Neural progenitor cell (in vitro differentiated cells): ENCODE data around the gene GLIPR2. TPM values are rescaled to one million over a fixed set of nuclear protein-coding genes. Genes with fewer than 3 reads are reported as not detected.

Experiments
- DNase-seq: peaks from one replicate; pipeline ENCODE4 v3.0.0-alpha.2; 2016; ENCODE audit warnings: low spot score
- H2AFZ ChIP-seq: fragments of 200-600 bp; sonication (generic); replicated peaks from 2 replicates; pipeline ENCODE4 v1.6.1; 2016; ENCODE audit warnings: antibody characterized with exemption
- H3F3A ChIP-seq: fragments of 200-600 bp; sonication (generic); 2 replicates; pipeline ENCODE4 v1.6.1; 2016; ENCODE audit warnings: antibody characterized with exemption, low read depth
- H3K27ac ChIP-seq: fragments of 200-600 bp; sonication (generic); 2 replicates; pipeline ENCODE4 v1.5.1; 2016; ENCODE audit warnings: mild to moderate bottlenecking
- H3K27me3 ChIP-seq: fragments of 200-600 bp; sonication (generic); 2 replicates; pipeline ENCODE4 v1.6.1; 2016; ENCODE audit warnings: mild to moderate bottlenecking, moderate library complexity
- H3K36me3 ChIP-seq: fragments of 200-600 bp; sonication (generic); 2 replicates; pipeline ENCODE4 v1.5.1; 2016
- H3K4me1 ChIP-seq: fragments of 200-600 bp; sonication (generic); 2 replicates; pipeline ENCODE4 v1.6.1; 2016; ENCODE audit warnings: mixed run types
- H3K4me2 ChIP-seq: fragments of 200-600 bp; sonication (generic); 2 replicates; pipeline ENCODE4 v1.6.1; 2016
- H3K4me3 ChIP-seq: fragments of 200-600 bp; sonication (generic); 2 replicates; pipeline ENCODE4 v1.5.1; 2016
- H3K79me2 ChIP-seq: fragments of 200-600 bp; sonication (generic); 2 replicates; pipeline ENCODE4 v1.6.1; 2016; ENCODE audit warnings: low read depth
- H3K9ac ChIP-seq: fragments of 200-600 bp; sonication (generic); 2 replicates; pipeline ENCODE4 v1.6.1; 2016
- H3K9me3 ChIP-seq: fragments of 200-600 bp; sonication (generic); 2 replicates; pipeline ENCODE4 v1.5.1; 2016; ENCODE audit warnings: low read depth
- H4K20me1 ChIP-seq: fragments of 200-600 bp; sonication (generic); 2 replicates; pipeline ENCODE4 v1.6.1; 2016; ENCODE audit warnings: low read depth
- H3K27ac Mint-ChIP-seq: 3 replicates; pipeline ENCODE4 v1.8.0; 2021; ENCODE audit warnings: mixed read lengths
- H3K27me3 Mint-ChIP-seq: 2 replicates; pipeline ENCODE4 v1.8.0; 2022; ENCODE audit warnings: low read depth, mild to moderate bottlenecking, inconsistent platforms, moderate library complexity, mixed read lengths; ENCODE audit not compliant: insufficient read depth
- H3K36me3 Mint-ChIP-seq: 3 replicates; pipeline ENCODE4 v1.8.0; 2021; ENCODE audit warnings: mixed read lengths
- H3K4me1 Mint-ChIP-seq: 3 replicates; pipeline ENCODE4 v1.8.0; 2021; ENCODE audit warnings: mixed read lengths
- H3K4me3 Mint-ChIP-seq: 3 replicates; pipeline ENCODE4 v1.8.0; 2021; ENCODE audit warnings: mild to moderate bottlenecking, moderate library complexity, mixed read lengths
- H3K9me3 Mint-ChIP-seq: 3 replicates; pipeline ENCODE4 v1.8.0; 2020; ENCODE audit warnings: mixed read lengths
- CTCF ChIP-seq: fragments of 200-600 bp; sonication (generic); IDR thresholded peaks from 2 replicates; pipeline ENCODE4 v1.5.1; 2017; ENCODE audit warnings: antibody characterized with exemption, mild to moderate bottlenecking
- EZH2 ChIP-seq: fragments of 200-600 bp; sonication (generic); IDR thresholded peaks from 2 replicates; pipeline ENCODE4 v1.6.1; 2017; ENCODE audit warnings: antibody characterized with exemption, mild to moderate bottlenecking, moderate library complexity
- EZH2phosphoT487 ChIP-seq: fragments of 200-600 bp; sonication (generic); IDR thresholded peaks from 2 replicates; pipeline ENCODE4 v1.6.1; 2017; ENCODE audit warnings: antibody characterized with exemption
- total RNA-seq: library from RNA; depleted of rRNA; stranded (reverse); fragments of >200 nt; gene quantifications from 2 replicates; pipeline ENCODE4 v1.2.3, GENCODE V29; 2015; ENCODE audit warnings: low replicate concordance

The GLIPR2 gene
- total RNA-seq, 1 donor from 2014 or later: 12.4 TPM

- DNase-seq: peak; percentile 56
- TF ChIP-seq CTCF (peak; percentile 42), EZH2phosphoT487 (no peak), EZH2 (no peak)
- peaks cover 15% of the 10 kb centered on the region for H3K4me1 Mint-ChIP-seq
- Histone ChIP-seq H3K4me3 (no peak overlapping the region), H3K27me3 (peaks cover 28% of the 10 kb centered on the region), H3K4me1 (peaks cover 9% of the 10 kb centered on the region), H3K4me2 (no peak overlapping the region), H3F3A (peaks cover 9% of the 10 kb centered on the region), H4K20me1 (no peaks in the 10 kb centered on the region), H3K27ac (no peak overlapping the region), H3K9me3 (no peaks in the 10 kb centered on the region), H2AFZ (no peak overlapping the region), H3K36me3 (no peaks in the 10 kb centered on the region), H3K9ac (no peak overlapping the region), H3K79me2 (no peaks in the 10 kb centered on the region)
- H3K27ac Mint-ChIP-seq: no peak overlapping the region
- H3K36me3 Mint-ChIP-seq: peaks cover 5% of the 10 kb centered on the region
- H3K9me3 Mint-ChIP-seq: peaks cover 11% of the 10 kb centered on the region
- no peak overlapping the region for H3K4me3 Mint-ChIP-seq
- H3K27me3 Mint-ChIP-seq: peaks cover 27% of the 10 kb centered on the region
Observed at GRCh38 chr9:36141288-36141687, 4.8 kb downstream of the GLIPR2 start.

GRCh38 chr9:36141761-36142160, 5.2 kb downstream of the GLIPR2 start:
- H2AFZ ChIP-seq: no peak overlapping the region
- no peak overlapping the region for H3K27ac ChIP-seq
- Mint-ChIP-seq H3K36me3 (peaks cover 7% of the 10 kb centered on the region), H3K4me1 (peaks cover 15% of the 10 kb centered on the region), H3K4me3 (no peak overlapping the region), H3K27me3 (peaks cover 27% of the 10 kb centered on the region), H3K27ac (no peak overlapping the region), H3K9me3 (peaks cover 12% of the 10 kb centered on the region)
- H3F3A ChIP-seq: peaks cover 9% of the 10 kb centered on the region
- H3K9ac ChIP-seq: no peak overlapping the region
- H3K79me2 ChIP-seq: no peaks in the 10 kb centered on the region
- H3K4me3 ChIP-seq: no peak overlapping the region
- no peak for TF ChIP-seq EZH2
- no peak for TF ChIP-seq CTCF
- TF ChIP-seq EZH2phosphoT487: no peak
- H3K4me1 ChIP-seq: peaks cover 9% of the 10 kb centered on the region
- H3K27me3 ChIP-seq: peaks cover 23% of the 10 kb centered on the region
- no peak overlapping the region for H3K4me2 ChIP-seq
- H3K9me3 ChIP-seq: no peaks in the 10 kb centered on the region
- no peaks in the 10 kb centered on the region for H4K20me1 ChIP-seq
- H3K36me3 ChIP-seq: no peaks in the 10 kb centered on the region
- DNase-seq: no peak

DNA sequence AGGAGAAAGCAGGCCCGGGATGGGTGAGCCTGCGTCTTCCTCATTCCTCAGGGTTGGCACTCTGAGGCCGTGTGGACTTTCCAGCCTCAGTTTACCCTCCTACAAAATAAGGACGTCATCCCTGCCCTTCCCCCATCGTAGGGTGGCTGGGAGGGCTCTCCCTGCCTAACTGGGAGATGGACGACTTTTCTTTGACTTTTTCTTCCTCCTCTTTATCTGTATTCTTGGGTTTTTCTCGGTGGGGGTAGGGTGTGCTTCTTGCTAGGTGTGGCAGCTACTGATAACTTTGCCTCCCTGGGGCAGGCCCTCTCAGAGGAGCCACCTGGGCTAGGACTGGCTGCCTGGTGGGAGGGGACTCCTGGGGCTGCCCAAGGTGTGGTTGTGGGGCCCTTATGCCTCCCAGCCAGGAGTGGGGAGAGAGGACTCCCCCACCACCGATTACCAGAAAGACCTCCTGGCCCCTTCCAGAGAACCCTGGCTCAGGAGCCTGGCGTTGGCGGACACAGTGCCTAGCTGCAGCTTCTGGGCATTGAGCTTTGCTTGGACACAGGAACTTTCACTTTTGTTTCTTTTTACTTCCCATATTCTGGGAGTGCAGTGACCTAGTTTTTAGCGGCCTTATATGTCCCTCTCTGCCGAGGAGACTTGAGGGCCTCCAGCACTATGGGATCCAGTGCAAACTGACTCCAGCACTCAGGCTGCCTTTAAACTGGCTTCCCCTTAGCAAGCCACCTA, 6.1 kb downstream of the GLIPR2 start:
- H3K4me3 Mint-ChIP-seq: no peak overlapping the region
- H3K27ac Mint-ChIP-seq: no peak overlapping the region
- peaks cover 9% of the 10 kb centered on the region for H3K9me3 Mint-ChIP-seq
- Histone ChIP-seq H3K27ac (no peak overlapping the region), H2AFZ (no peak overlapping the region), H3K4me2 (no peak overlapping the region), H4K20me1 (no peaks in the 10 kb centered on the region), H3K27me3 (peaks cover 14% of the 10 kb centered on the region), H3K36me3 (no peaks in the 10 kb centered on the region), H3K9me3 (no peaks in the 10 kb centered on the region), H3K4me1 (peaks cover 2% of the 10 kb centered on the region), H3K79me2 (no peaks in the 10 kb centered on the region), H3F3A (peaks cover 3% of the 10 kb centered on the region), H3K4me3 (no peak overlapping the region), H3K9ac (no peak overlapping the region)
- TF ChIP-seq EZH2 (no peak), CTCF (no peak), EZH2phosphoT487 (no peak)
- DNase-seq: no peak
- peaks cover 7% of the 10 kb centered on the region for H3K36me3 Mint-ChIP-seq
- H3K4me1 Mint-ChIP-seq: peaks cover 7% of the 10 kb centered on the region
- H3K27me3 Mint-ChIP-seq: peaks cover 19% of the 10 kb centered on the region
